Measurements from ENCODE around the gene PRTFDC1. TPM values are rescaled to one million over a fixed set of nuclear protein-coding genes. Genes with fewer than 3 reads are reported as not detected.

The PRTFDC1 gene
- total RNA-seq, 3 donors from 2014 or later (not counting 1 experiment from before 2014, with no cell fraction given) = 1.2 to 1.9 (median 1.4) TPM

DNA sequence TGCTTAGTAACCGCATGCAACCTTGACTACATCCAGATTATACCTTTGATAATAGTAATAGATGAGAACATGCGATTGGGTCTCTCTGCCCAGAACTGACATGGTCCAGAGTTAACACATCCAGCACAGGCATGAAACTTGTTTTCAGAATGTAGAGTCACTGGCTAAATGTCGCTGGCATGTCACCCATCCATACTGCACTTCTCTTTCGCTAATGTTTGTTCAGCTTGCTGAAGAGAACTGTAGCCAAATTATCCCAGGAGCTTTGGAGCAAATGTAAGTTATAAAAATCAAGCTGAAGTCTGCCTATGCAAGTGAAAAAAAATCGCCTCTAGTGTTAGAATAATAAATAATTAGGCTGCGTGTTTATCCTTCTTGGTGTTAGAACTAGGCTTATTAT, 98.2 kb downstream of the PRTFDC1 start:
- Mint-ChIP-seq H3K4me3 (no peak overlapping the region), H3K27me3 (ENCODE audit: low read depth in 2 of 2) (peaks cover 5 to 8% of the 10 kb centered on the region in 2 donors), H3K4me1 (no peaks in the 10 kb centered on the region), H3K36me3 (no peaks in the 10 kb centered on the region), H3K9me3 (no peaks in the 10 kb centered on the region), H3K27ac (no peak overlapping the region)
- Histone ChIP-seq H3K4me3 (ENCODE audit: low read length) (no peak overlapping the region), H3K27me3 (ENCODE audit: control insufficient read depth, insufficient read depth, low read length) (no peaks in the 10 kb centered on the region), H3K4me1 (ENCODE audit: control insufficient read depth, insufficient read depth, low read length) (no peaks in the 10 kb centered on the region), H3K9me3 (ENCODE audit: control insufficient read depth, insufficient read depth, low read length) (no peaks in the 10 kb centered on the region), H3K36me3 (ENCODE audit: control insufficient read depth, insufficient read depth, low read length) (no peaks in the 10 kb centered on the region), H3K27ac (ENCODE audit: low read length) (no peak overlapping the region)
- TF ChIP-seq, protein P1, sequence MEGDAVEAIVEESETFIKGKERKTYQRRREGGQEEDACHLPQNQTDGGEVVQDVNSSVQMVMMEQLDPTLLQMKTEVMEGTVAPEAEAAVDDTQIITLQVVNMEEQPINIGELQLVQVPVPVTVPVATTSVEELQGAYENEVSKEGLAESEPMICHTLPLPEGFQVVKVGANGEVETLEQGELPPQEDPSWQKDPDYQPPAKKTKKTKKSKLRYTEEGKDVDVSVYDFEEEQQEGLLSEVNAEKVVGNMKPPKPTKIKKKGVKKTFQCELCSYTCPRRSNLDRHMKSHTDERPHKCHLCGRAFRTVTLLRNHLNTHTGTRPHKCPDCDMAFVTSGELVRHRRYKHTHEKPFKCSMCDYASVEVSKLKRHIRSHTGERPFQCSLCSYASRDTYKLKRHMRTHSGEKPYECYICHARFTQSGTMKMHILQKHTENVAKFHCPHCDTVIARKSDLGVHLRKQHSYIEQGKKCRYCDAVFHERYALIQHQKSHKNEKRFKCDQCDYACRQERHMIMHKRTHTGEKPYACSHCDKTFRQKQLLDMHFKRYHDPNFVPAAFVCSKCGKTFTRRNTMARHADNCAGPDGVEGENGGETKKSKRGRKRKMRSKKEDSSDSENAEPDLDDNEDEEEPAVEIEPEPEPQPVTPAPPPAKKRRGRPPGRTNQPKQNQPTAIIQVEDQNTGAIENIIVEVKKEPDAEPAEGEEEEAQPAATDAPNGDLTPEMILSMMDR (IDR thresholded peaks at IDR 0.05) = no peak
- DNase-seq (no peak), ATAC-seq (no peak)
- 90% methylated on average over 6 of the region's 6 CpGs for WGBS (ENCODE audit: insufficient coverage)
- intact Hi-C loops (cut with micrococcal nuclease) = no loop called here

DNA sequence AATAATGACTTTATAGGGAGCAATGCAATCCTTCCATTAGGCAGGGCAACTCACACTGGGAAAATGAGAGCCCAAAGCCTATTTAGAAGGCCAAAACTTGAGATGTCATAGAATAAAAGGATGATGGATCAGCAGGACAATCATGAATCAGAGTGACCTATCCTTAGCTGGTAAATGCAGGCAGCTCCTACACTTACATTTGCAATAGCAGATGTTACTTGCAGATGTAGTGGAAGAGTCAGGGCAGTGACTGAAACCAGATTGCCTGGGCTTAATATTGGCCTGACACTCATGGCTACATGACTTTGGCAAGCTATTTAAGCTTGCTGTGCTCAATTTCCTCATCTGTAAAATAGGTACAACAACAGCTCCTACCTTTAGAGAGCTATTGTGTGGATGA, 98.7 kb downstream of the PRTFDC1 start:
- TF ChIP-seq, protein P1 (IDR thresholded peaks at IDR 0.05) = no peak
- Histone ChIP-seq H3K27ac (ENCODE audit: low read length) (no peak overlapping the region), H3K9me3 (ENCODE audit: control insufficient read depth, insufficient read depth, low read length) (no peaks in the 10 kb centered on the region), H3K36me3 (ENCODE audit: control insufficient read depth, insufficient read depth, low read length) (no peaks in the 10 kb centered on the region), H3K4me1 (ENCODE audit: control insufficient read depth, insufficient read depth, low read length) (no peaks in the 10 kb centered on the region), H3K27me3 (ENCODE audit: control insufficient read depth, insufficient read depth, low read length) (no peaks in the 10 kb centered on the region), H3K4me3 (ENCODE audit: low read length) (no peak overlapping the region)
- H3K27ac Mint-ChIP-seq = no peak overlapping the region
- no peaks in the 10 kb centered on the region for H3K9me3 Mint-ChIP-seq
- H3K36me3 Mint-ChIP-seq = no peaks in the 10 kb centered on the region
- peaks cover 5 to 8% of the 10 kb centered on the region in 2 donors for H3K27me3 Mint-ChIP-seq (ENCODE audit: low read depth in 2 of 2)
- no peak overlapping the region for H3K4me3 Mint-ChIP-seq
- ATAC-seq (no peak), DNase-seq (no peak)
- intact Hi-C loops (cut with micrococcal nuclease) = no loop called here
- no peaks in the 10 kb centered on the region for H3K4me1 Mint-ChIP-seq

DNA sequence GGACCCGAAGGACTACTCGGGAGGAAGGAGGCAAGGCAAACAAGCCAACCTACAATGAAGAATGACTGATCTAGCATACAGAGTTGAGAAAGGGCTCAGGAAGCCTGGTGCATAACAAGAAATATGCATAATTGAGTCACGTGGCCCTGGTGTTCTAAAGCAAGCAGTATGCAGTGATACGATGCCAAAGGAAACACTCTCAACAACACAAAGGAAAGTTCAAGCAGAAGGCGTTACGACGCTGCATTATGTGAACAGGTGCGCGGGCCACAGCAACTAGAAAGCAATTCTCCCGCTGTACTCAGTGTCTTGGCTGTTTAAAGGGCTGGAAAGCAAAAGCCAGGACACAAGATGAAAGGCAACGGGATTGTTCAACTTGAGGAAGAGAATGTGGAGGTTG, 100.8 kb downstream of the PRTFDC1 start:
- H3K27ac ChIP-seq (ENCODE audit: low read length) = no peak overlapping the region
- H3K4me1 ChIP-seq (ENCODE audit: control insufficient read depth, insufficient read depth, low read length) = no peaks in the 10 kb centered on the region
- no peaks in the 10 kb centered on the region for H3K27me3 ChIP-seq (ENCODE audit: control insufficient read depth, insufficient read depth, low read length)
- TF ChIP-seq, protein P1 (IDR thresholded peaks at IDR 0.05) = no peak
- intact Hi-C loops (cut with micrococcal nuclease) = no loop called here
- peaks cover 5 to 15% of the 10 kb centered on the region in 2 donors for H3K27me3 Mint-ChIP-seq (ENCODE audit: low read depth in 2 of 2)
- H3K9me3 Mint-ChIP-seq = no peaks in the 10 kb centered on the region
- ATAC-seq = no peak
- H3K4me3 ChIP-seq (ENCODE audit: low read length) = no peak overlapping the region
- no peaks in the 10 kb centered on the region for H3K36me3 ChIP-seq (ENCODE audit: control insufficient read depth, insufficient read depth, low read length)
- no peaks in the 10 kb centered on the region for H3K36me3 Mint-ChIP-seq
- H3K9me3 ChIP-seq (ENCODE audit: control insufficient read depth, insufficient read depth, low read length) = no peaks in the 10 kb centered on the region
- no peak overlapping the region for H3K27ac Mint-ChIP-seq
- DNase-seq = peak in 1 of 2 donors; percentile 35
- WGBS (ENCODE audit: insufficient coverage) = 91% methylated on average over 11 of the region's 11 CpGs
- H3K4me1 Mint-ChIP-seq = peaks cover 0 to 6% of the 10 kb centered on the region in 2 donors
- no peak overlapping the region for H3K4me3 Mint-ChIP-seq

DNA sequence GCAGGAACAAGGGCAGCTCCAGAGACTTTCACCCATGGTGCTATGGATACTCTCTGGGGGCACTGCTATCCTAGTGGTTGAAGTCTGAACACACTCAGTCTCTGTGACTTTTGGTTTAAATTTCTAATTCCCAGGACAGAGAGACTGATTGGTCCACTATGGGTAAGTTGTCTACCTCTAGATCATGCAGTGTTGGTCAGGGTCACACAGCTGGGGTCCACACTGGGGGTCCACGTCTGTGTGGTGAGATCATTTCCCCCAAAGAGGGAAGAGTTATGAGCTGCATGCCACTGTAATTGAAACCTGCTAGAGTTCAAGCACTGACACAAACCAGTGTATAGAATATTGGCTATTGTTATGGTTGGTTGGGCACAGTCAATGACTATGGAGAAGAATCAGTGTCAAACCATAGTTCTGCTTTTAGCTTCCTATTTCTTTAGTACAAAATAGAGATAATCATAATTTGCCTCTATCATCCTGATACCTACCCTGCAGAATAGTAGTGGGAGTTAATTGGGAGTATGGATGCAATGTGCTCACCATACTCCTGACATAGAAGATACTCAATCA, 101.6 kb downstream of the PRTFDC1 start:
- no peaks in the 10 kb centered on the region for H3K9me3 ChIP-seq (ENCODE audit: control insufficient read depth, insufficient read depth, low read length)
- DNase-seq = no peak
- H3K27ac Mint-ChIP-seq = no peak overlapping the region
- TF ChIP-seq, protein P1 (IDR thresholded peaks at IDR 0.05) = no peak
- intact Hi-C loops (cut with micrococcal nuclease) = no loop called here
- H3K36me3 Mint-ChIP-seq = no peaks in the 10 kb centered on the region
- ATAC-seq = no peak
- no peaks in the 10 kb centered on the region for H3K36me3 ChIP-seq (ENCODE audit: control insufficient read depth, insufficient read depth, low read length)
- H3K27me3 ChIP-seq (ENCODE audit: control insufficient read depth, insufficient read depth, low read length) = no peaks in the 10 kb centered on the region
- H3K4me3 Mint-ChIP-seq = no peak overlapping the region
- H3K27ac ChIP-seq (ENCODE audit: low read length) = no peak overlapping the region
- WGBS (ENCODE audit: insufficient coverage) = 81% methylated on average over 1 of the region's 1 CpG
- H3K4me3 ChIP-seq (ENCODE audit: low read length) = no peak overlapping the region
- H3K4me1 ChIP-seq (ENCODE audit: control insufficient read depth, insufficient read depth, low read length) = no peaks in the 10 kb centered on the region
- no peaks in the 10 kb centered on the region for H3K9me3 Mint-ChIP-seq
- peaks cover 5 to 17% of the 10 kb centered on the region in 2 donors for H3K27me3 Mint-ChIP-seq (ENCODE audit: low read depth in 2 of 2)
- H3K4me1 Mint-ChIP-seq = peaks cover 0 to 6% of the 10 kb centered on the region in 2 donors

Measured in natural killer cell (primary cell).